ENCODE measurements around the gene PLAAT4. TPM values are rescaled to one million over a fixed set of nuclear protein-coding genes. Genes with fewer than 3 reads are reported as not detected.

Gene PLAAT4
- total RNA-seq, 1 donor from 2014 or later = not detected

DNA sequence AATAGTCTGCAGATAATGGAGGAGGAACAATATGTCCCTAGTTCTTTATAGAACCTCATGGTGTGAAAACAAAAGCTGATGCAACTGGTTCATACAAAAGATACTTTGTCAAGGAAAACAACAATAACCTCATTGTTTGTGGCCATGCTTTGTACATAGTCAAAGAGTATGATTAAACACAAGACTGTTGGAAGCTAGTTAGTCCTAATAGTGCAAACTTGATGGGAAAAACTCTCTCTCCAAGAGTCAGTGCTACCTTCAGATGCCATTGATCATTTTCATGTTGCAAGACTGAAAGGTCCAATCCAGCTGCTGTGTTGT is 46.7 kb downstream of the PLAAT4 start:
- Mint-ChIP-seq H3K27me3 (ENCODE audit: unreplicated experiment) (peaks cover 1% of the 10 kb centered on the region), H3K4me1 (ENCODE audit: unreplicated experiment) (no peaks in the 10 kb centered on the region), H3K9me3 (ENCODE audit: unreplicated experiment) (peaks cover 11% of the 10 kb centered on the region), H3K4me3 (ENCODE audit: unreplicated experiment) (no peak overlapping the region), H3K27ac (ENCODE audit: unreplicated experiment) (no peak overlapping the region), H3K36me3 (ENCODE audit: low read depth, unreplicated experiment) (peaks cover 18% of the 10 kb centered on the region)
- TF ChIP-seq, protein P1, sequence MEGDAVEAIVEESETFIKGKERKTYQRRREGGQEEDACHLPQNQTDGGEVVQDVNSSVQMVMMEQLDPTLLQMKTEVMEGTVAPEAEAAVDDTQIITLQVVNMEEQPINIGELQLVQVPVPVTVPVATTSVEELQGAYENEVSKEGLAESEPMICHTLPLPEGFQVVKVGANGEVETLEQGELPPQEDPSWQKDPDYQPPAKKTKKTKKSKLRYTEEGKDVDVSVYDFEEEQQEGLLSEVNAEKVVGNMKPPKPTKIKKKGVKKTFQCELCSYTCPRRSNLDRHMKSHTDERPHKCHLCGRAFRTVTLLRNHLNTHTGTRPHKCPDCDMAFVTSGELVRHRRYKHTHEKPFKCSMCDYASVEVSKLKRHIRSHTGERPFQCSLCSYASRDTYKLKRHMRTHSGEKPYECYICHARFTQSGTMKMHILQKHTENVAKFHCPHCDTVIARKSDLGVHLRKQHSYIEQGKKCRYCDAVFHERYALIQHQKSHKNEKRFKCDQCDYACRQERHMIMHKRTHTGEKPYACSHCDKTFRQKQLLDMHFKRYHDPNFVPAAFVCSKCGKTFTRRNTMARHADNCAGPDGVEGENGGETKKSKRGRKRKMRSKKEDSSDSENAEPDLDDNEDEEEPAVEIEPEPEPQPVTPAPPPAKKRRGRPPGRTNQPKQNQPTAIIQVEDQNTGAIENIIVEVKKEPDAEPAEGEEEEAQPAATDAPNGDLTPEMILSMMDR (IDR thresholded peaks at IDR 0.05; ENCODE audit: unreplicated experiment) = no peak
- no peak for DNase-seq (ENCODE audit: low spot score)

DNA sequence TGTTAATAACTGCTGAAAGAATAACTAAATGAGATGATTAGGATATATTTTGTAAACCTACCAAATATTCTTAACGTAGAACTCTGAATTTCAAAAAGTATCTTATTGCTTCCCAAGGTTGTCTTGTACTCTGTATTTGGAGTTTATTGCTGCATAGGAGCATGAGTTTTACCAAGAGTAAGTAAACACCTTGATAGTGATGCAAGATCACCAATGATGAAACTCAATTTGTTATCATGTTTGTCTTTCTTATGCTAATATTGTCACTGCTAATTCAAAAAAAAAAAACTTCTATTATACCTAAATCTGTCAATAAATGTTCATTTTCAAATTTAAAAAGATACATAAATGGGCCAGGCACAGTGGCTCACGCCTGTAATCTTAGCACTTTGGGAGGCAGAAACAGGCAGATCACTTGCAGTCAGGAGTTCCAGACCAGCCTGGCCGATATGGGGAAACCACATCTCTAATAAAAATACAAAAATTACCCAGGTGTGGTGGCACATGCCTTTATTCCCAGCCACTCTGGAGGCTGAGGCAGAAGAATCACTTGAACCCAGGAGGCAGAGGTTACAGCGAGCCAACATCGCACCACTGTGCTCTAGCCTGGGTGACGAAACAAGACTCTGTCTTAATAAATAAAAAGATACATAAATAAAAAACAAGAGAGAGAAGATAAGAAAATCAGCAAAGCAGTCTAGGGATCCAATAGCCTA is 50.0 kb downstream of the PLAAT4 start:
- Mint-ChIP-seq H3K27ac (ENCODE audit: unreplicated experiment) (no peak overlapping the region), H3K9me3 (ENCODE audit: unreplicated experiment) (peaks cover 3% of the 10 kb centered on the region), H3K4me1 (ENCODE audit: unreplicated experiment) (no peaks in the 10 kb centered on the region), H3K4me3 (ENCODE audit: unreplicated experiment) (no peak overlapping the region), H3K36me3 (ENCODE audit: low read depth, unreplicated experiment) (peaks cover 7% of the 10 kb centered on the region), H3K27me3 (ENCODE audit: unreplicated experiment) (peaks cover 1% of the 10 kb centered on the region)
- no peak for DNase-seq (ENCODE audit: low spot score)
- TF ChIP-seq, protein P1 (IDR thresholded peaks at IDR 0.05; ENCODE audit: unreplicated experiment) = no peak

DNA sequence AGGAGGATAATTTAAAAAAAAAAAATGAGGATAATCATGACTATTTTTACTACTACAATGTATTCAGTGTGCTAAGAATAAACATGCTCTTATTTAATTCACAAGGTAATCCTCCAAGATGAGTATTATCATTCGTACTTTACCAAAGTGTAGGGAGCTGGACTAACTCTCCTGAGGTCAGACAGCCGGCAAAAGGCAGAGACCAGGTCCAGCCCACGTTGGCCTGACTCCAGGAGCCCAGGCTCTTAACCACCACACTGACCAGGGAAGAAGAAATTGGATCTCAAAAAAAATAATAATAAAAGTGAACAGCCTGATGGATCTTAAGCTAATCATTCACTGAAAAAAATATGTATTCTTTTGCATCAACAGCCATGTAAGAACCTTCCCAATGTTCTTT is 52.4 kb downstream of the PLAAT4 start:
- Mint-ChIP-seq H3K27ac (ENCODE audit: unreplicated experiment) (no peak overlapping the region), H3K36me3 (ENCODE audit: low read depth, unreplicated experiment) (no peaks in the 10 kb centered on the region)

DNA sequence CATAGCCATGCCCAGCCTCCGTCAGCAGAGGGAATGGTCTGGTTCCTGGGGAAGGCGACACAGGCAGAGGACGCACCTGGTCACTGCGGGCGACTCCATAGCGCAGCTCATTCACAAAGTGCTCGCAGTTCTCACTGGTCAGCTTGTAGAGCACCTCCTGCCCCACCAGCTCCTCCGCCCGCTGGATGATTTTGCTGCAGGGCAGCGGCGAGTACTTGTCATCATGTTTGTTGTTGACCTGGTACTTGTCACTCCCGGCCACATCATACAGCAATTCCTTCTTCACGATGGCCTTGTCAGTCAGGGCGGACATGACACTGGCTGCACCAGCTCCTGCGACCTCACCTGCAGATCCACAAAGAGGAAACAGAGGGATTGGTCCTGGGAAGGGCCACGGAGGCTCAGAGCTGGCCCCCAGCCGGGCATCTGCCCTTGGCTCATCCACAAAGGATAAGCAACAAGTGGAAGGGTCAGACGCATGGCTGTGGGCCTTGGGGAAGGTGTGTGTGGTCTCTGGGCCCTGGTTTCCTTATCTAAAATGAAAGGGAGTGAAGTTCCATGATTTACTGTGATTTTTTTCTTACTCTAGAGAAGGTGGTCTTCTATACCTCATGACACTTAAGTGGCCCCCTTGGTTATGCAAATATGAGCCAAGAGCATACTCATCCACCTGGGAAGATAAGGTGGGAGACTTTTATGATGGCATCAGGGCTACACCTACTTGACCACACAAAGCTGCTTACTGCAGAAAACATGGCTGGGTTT is 53.6 kb downstream of the PLAAT4 start:
- Mint-ChIP-seq H3K4me1 (ENCODE audit: unreplicated experiment) (no peaks in the 10 kb centered on the region), H3K27me3 (ENCODE audit: unreplicated experiment) (peaks cover 2% of the 10 kb centered on the region), H3K4me3 (ENCODE audit: unreplicated experiment) (no peak overlapping the region), H3K27ac (ENCODE audit: unreplicated experiment) (no peak overlapping the region), H3K9me3 (ENCODE audit: unreplicated experiment) (no peaks in the 10 kb centered on the region), H3K36me3 (ENCODE audit: low read depth, unreplicated experiment) (no peaks in the 10 kb centered on the region)
- TF ChIP-seq, protein P1 (IDR thresholded peaks at IDR 0.05; ENCODE audit: unreplicated experiment) = no peak
- no peak for DNase-seq (ENCODE audit: low spot score)

More for the DNA sequence above, 52.4 kb downstream of the PLAAT4 start:
- no peaks in the 10 kb centered on the region for H3K9me3 Mint-ChIP-seq (ENCODE audit: unreplicated experiment)
- TF ChIP-seq, protein P1 (IDR thresholded peaks at IDR 0.05; ENCODE audit: unreplicated experiment) = no peak
- H3K4me3 Mint-ChIP-seq (ENCODE audit: unreplicated experiment) = no peak overlapping the region
- no peaks in the 10 kb centered on the region for H3K27me3 Mint-ChIP-seq (ENCODE audit: unreplicated experiment)
- DNase-seq (ENCODE audit: low spot score) = no peak
- H3K4me1 Mint-ChIP-seq (ENCODE audit: unreplicated experiment) = no peaks in the 10 kb centered on the region

DNA sequence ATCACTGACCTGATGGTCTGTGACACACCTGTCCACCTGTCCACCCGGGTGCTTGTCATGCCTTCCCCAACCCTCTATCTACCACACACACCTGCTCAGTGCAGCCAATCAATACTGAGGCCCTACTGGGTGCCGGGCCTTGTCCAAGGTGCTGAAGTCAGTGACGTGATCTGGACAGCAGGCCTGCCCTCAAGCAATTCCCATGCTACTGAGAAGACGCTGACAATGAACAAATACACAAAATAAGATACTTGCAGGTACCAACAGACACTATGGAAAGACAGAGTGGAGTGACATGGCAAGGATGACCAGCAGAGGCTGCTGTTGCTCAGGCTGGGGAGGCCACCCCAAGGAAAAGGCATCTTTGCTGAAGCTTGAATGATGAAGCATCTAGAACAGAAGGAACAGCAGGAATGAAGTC is 56.4 kb downstream of the PLAAT4 start:
- Mint-ChIP-seq H3K4me3 (ENCODE audit: unreplicated experiment) (no peak overlapping the region), H3K36me3 (ENCODE audit: low read depth, unreplicated experiment) (no peaks in the 10 kb centered on the region), H3K27me3 (ENCODE audit: unreplicated experiment) (peaks cover 2% of the 10 kb centered on the region), H3K9me3 (ENCODE audit: unreplicated experiment) (no peaks in the 10 kb centered on the region), H3K27ac (ENCODE audit: unreplicated experiment) (no peak overlapping the region), H3K4me1 (ENCODE audit: unreplicated experiment) (no peaks in the 10 kb centered on the region)
- DNase-seq (ENCODE audit: low spot score) = no peak
- TF ChIP-seq, protein P1 (IDR thresholded peaks at IDR 0.05; ENCODE audit: unreplicated experiment) = no peak
